Activated B cell treated with CpG ODN at 0.5 μM for 24 hours (primary cell): ENCODE measurements around the gene IGSF9. TPM values are rescaled to one million over a fixed set of nuclear protein-coding genes. Genes with fewer than 3 reads are reported as not detected.

ENCODE experiments used
- ATAC-seq: fragments of 200-7000 bp; cut with Tn5 transposase; one replicate; pipeline ENCODE4 v1.10.0; 2021; ENCODE audit warnings: low read depth, mild to moderate bottlenecking, moderate library complexity
- CTCF ChIA-PET: fragments of 350-600 bp; sonication (Branson Sonifier 250); formaldehyde crosslinking; loops from one replicate; lab custom pipeline; 2021; ENCODE audit warnings: antibody characterized with exemption; lab: Charles Lee
- POLR2A ChIA-PET: fragments of 350-600 bp; sonication (Branson Sonifier 250); formaldehyde crosslinking; loops from one replicate; lab custom pipeline; 2021; ENCODE audit warnings: antibody characterized with exemption; lab: Charles Lee
- DNase-seq: peaks from one replicate; pipeline ENCODE4 v3.0.0; 2022
- H3K27ac Mint-ChIP-seq: one replicate; pipeline ENCODE4 v1.8.0; 2020; ENCODE audit warnings: mixed read lengths
- H3K27me3 Mint-ChIP-seq: one replicate; pipeline ENCODE4 v1.8.0; 2021; ENCODE audit warnings: mixed read lengths
- H3K36me3 Mint-ChIP-seq: one replicate; pipeline ENCODE4 v1.8.0; 2021; ENCODE audit warnings: low read depth, mixed read lengths
- H3K4me1 Mint-ChIP-seq: one replicate; pipeline ENCODE4 v1.8.0; 2021; ENCODE audit warnings: mixed read lengths
- H3K4me3 Mint-ChIP-seq: one replicate; pipeline ENCODE4 v1.8.0; 2020; ENCODE audit warnings: mild to moderate bottlenecking, mixed read lengths
- H3K9me3 Mint-ChIP-seq: one replicate; pipeline ENCODE4 v1.8.0; 2020; ENCODE audit warnings: mixed read lengths
- intact Hi-C: fragments of 100-400 bp; cut with micrococcal nuclease; formaldehyde crosslinking; loops from one replicate; pipeline ENCODE4 v1.15.1; 2024
- total RNA-seq: library from RNA; stranded (reverse); gene quantifications from 2 replicates; pipeline ENCODE4 v1.2.3, GENCODE V29; 2022
- TF ChIP-seq, protein P1 (sequence below): fragments of 200-600 bp; IDR thresholded peaks from one replicate; pipeline ENCODE4 v1.8.0; 2022; ENCODE audit warnings: antibody characterized with exemption, mild to moderate bottlenecking

The IGSF9 gene
- total RNA-seq, 1 donor from 2014 or later, result not detected

DNA sequence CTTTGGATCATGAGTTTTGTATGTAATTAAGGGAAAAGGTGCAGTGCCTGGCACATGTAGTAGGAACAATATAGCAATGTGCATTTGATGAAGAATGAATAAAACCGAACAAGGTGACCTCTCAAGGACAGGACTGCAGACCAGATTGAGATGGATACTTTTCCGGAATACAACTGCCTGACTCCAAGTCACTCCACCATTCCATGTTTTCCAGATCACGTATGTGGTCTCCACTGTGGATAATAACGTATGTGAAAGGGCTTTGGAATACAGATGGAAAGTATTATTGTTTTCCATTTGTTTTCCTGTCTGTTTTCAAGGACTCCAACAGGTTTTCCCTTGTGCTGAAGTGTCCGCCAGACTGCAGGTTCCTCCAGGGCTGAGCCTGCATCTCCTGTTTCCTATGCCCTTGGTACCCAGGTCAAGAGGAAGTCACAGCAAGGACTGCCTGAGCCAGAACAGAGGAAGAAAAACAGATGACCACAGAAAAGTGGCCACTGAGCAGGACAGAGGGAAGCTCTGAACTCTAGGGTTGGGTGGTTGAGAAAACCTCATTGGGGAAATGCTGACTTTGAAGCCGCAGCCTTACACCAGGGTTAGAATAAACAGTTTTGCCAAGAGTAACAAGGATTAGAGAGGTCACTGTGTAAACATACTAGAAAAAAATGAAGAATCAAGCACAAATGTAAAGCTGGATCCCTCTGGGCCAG lies 49.4 kb downstream of the IGSF9 start:
- Mint-ChIP-seq H3K36me3 (no peaks in the 10 kb centered on the region), H3K4me3 (no peak overlapping the region), H3K27ac (no peak overlapping the region), H3K4me1 (peaks cover 16% of the 10 kb centered on the region), H3K9me3 (no peaks in the 10 kb centered on the region), H3K27me3 (no peaks in the 10 kb centered on the region)
- no peak for DNase-seq
- POLR2A ChIA-PET, result no interaction called here
- CTCF ChIA-PET, result interaction anchor here (1.2 to 9.1 kb wide), 2 partner anchors 95 to 112 kb away, joined by 3 to 176 read pairs; partner anchors contain the start of gene FCRL6
- TF ChIP-seq, protein P1, sequence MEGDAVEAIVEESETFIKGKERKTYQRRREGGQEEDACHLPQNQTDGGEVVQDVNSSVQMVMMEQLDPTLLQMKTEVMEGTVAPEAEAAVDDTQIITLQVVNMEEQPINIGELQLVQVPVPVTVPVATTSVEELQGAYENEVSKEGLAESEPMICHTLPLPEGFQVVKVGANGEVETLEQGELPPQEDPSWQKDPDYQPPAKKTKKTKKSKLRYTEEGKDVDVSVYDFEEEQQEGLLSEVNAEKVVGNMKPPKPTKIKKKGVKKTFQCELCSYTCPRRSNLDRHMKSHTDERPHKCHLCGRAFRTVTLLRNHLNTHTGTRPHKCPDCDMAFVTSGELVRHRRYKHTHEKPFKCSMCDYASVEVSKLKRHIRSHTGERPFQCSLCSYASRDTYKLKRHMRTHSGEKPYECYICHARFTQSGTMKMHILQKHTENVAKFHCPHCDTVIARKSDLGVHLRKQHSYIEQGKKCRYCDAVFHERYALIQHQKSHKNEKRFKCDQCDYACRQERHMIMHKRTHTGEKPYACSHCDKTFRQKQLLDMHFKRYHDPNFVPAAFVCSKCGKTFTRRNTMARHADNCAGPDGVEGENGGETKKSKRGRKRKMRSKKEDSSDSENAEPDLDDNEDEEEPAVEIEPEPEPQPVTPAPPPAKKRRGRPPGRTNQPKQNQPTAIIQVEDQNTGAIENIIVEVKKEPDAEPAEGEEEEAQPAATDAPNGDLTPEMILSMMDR, result no peak
- no peak for ATAC-seq
- intact Hi-C loops, result no loop called here

DNA sequence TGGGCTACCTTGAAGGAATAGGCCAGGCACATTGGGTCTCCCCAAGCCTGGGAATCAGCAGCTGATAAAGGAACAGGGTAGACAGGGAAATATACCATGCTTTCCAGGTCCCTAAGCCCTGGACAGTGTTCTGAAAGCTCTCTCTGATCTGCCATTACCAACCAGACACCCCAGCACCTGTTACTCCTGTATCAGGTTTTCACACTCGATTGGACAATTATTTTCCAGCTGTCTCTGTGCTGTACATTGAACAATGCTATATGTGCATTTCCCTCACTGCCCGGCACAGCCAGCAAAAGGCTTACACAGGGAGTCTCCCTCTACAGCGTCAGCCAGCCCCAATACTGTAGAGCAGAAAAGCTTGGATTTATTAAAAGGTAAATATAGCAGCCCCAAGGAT lies 50.1 kb downstream of the IGSF9 start:
- no peaks in the 10 kb centered on the region for H3K9me3 Mint-ChIP-seq
- CTCF ChIA-PET, result interaction anchor here (3.9 to 9.1 kb wide), 2 partner anchors 94 to 112 kb away, joined by 35 to 176 read pairs; partner anchors contain the start of gene FCRL6
- H3K27me3 Mint-ChIP-seq, result no peaks in the 10 kb centered on the region
- no peaks in the 10 kb centered on the region for H3K36me3 Mint-ChIP-seq
- TF ChIP-seq, protein P1, result no peak
- H3K4me1 Mint-ChIP-seq, result peaks cover 19% of the 10 kb centered on the region
- H3K4me3 Mint-ChIP-seq, result no peak overlapping the region
- DNase-seq (no peak), ATAC-seq (no peak)
- no peak overlapping the region for H3K27ac Mint-ChIP-seq
- intact Hi-C loops, result no loop called here
- POLR2A ChIA-PET, result no interaction called here

DNA sequence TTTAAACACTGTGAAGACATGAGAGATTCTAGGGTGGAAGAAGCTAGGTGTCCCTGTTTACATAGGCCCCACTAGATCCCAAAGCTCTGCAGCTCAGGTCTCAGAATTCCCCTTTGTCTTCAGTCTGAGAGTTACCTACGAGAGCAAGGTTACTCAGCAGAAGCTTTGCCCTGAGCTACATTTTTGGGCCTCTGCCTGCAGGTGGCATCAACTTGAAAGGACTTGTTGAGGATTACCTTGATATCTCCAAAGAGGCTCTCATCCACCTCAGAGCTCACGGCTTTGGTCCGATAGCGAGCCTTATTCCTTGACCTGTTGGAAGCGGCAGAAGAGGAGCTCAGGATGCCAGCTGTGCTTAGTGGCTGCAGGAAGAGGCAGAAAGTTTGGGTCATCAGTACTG lies 52.5 kb downstream of the IGSF9 start:
- TF ChIP-seq, protein P1, result no peak
- H3K4me1 Mint-ChIP-seq, result peaks cover 25% of the 10 kb centered on the region
- ATAC-seq, result no peak
- POLR2A ChIA-PET, result interaction anchor here (1.6 kb wide), 1 partner anchor 31 kb away, joined by 12 read pairs; no protein-coding TSS in a partner anchor
- CTCF ChIA-PET, result interaction anchor here (0.7 to 9.1 kb wide), 14 partner anchors 12 to 682 kb away, joined by 3 to 176 read pairs (median 4); partner anchors contain the start of genes DUSP23, FCRL6 and TAGLN2
- no peak overlapping the region for H3K27ac Mint-ChIP-seq
- H3K4me3 Mint-ChIP-seq, result no peak overlapping the region
- intact Hi-C loops, result loop anchor here (5.0 kb wide), 1 partner anchor 41 kb away; no protein-coding TSS in a partner anchor
- no peaks in the 10 kb centered on the region for H3K9me3 Mint-ChIP-seq
- H3K36me3 Mint-ChIP-seq, result no peaks in the 10 kb centered on the region
- H3K27me3 Mint-ChIP-seq, result no peaks in the 10 kb centered on the region
- no peak for DNase-seq

DNA sequence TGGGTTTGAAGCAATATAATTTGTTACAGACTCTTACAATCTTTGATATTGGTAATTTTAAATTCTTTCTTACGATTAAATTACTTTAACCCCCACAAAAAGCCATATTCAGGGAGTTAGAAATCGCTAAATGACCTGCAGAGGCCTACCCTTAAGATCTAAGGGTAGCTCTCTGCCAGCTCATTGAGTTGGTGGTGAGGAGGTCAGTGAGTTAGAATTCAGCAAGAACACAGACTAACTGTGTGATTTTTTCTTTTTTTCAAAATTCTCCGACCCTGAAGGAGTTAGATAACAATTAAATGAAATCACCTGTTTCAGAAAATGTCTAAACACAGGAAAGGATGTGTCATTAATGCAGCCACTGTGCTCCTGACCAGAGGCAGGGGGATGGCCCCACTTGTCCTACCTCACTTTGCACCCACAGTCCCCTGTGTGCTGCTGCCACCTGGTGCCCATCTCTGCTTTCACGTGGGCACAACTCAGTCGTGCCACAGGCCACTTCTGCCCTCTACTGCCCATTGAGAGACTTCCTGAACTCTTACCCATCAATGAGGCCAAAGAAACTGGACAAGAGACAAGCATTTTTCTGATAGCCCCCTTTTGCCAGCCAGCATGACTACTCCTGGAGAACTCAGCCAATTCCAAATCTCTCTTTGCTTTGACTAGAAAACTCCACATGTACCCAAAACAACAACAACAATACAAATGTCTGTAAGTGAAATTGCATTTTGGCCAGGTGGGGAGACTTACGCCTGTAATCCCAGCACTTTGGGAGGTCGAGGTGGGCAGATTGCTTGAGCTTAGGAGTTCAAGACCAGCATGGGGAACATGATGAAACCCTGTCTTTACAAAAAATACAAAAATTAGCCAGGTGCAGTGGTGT lies 53.9 kb downstream of the IGSF9 start:
- ChIA-PET CTCF (interaction anchor here (0.6 to 9.1 kb wide), 17 partner anchors 10 to 758 kb away, joined by 3 to 176 read pairs (median 5); partner anchors contain the start of genes DUSP23, FCRL6, IGSF9 and TAGLN2), POLR2A (interaction anchor here (0.7 to 1.6 kb wide), 2 partner anchors 21 to 32 kb away, joined by 3 to 12 read pairs; no protein-coding TSS in a partner anchor)
- H3K4me3 Mint-ChIP-seq, result no peak overlapping the region
- no peaks in the 10 kb centered on the region for H3K36me3 Mint-ChIP-seq
- TF ChIP-seq, protein P1, result peak; percentile 75
- DNase-seq (peak; percentile 54), ATAC-seq (peak; percentile 75)
- peaks cover 24% of the 10 kb centered on the region for H3K4me1 Mint-ChIP-seq
- intact Hi-C loops, result loop anchor here (1.0 to 5.0 kb wide), 9 partner anchors 34 to 730 kb away; partner anchors contain the start of genes DUSP23 and TAGLN2
- H3K27me3 Mint-ChIP-seq, result no peaks in the 10 kb centered on the region
- H3K27ac Mint-ChIP-seq, result peak overlapping the region; percentile 43
- no peaks in the 10 kb centered on the region for H3K9me3 Mint-ChIP-seq
